SK-N-MC (cell line): ENCODE measurements around the gene GLI3.

Source experiments
- EZH2 ChIP-seq: fragments of 200-600 bp; sonication (generic); IDR thresholded peaks from one replicate; pipeline ENCODE4 v1.6.1; 2017; ENCODE audit warnings: antibody characterized with exemption
- FOXP2 ChIP-seq: optimal IDR thresholded peaks from 2 replicates; pipeline ENCODE3; 2011; ENCODE audit warnings: mild to moderate bottlenecking, moderate library complexity; ENCODE audit not compliant: insufficient read depth; ENCODE audit errors: extremely low read length, control extremely low read depth
- POLR2AphosphoS5 ChIP-seq: IDR thresholded peaks from 2 replicates; pipeline ENCODE4 v1.6.1; 2012; ENCODE audit warnings: mild to moderate bottlenecking, low read depth, low read length, borderline replicate concordance

- TF ChIP-seq POLR2AphosphoS5 (no peak), EZH2 (no peak), FOXP2 (no peak)
Observed at GRCh38 chr7:42075418-42075817, 161.6 kb downstream of the GLI3 start.
